B cell (primary cell): ENCODE measurements around the gene SLC16A10. TPM values are rescaled to one million over a fixed set of nuclear protein-coding genes. Genes with fewer than 3 reads are reported as not detected.
"Not testable (repeated sequence)": the region's sequence is repeated elsewhere in the genome, so short reads cannot be mapped to it uniquely, and the experiment has no call there.

Experiments
- ATAC-seq: fragments of 200-7000 bp; cut with Tn5 transposase; one replicate; pipeline ENCODE4 v1.10.0; 2021; ENCODE audit warnings: low read depth, mild to moderate bottlenecking, moderate number of reproducible peaks, moderate library complexity
- CTCF ChIA-PET: fragments of 350-600 bp; sonication (Branson Sonifier 250); formaldehyde crosslinking; loops from one replicate; lab custom pipeline; 2021; ENCODE audit warnings: antibody characterized with exemption, inconsistent platforms; lab: Charles Lee
- POLR2A ChIA-PET: fragments of 350-600 bp; sonication (Branson Sonifier 250); formaldehyde crosslinking; loops from one replicate; lab custom pipeline; 2021; ENCODE audit warnings: antibody characterized with exemption; lab: Charles Lee
- DNase-seq: peaks from one replicate; pipeline ENCODE4 v3.0.0; 2013
- H2AFZ ChIP-seq: 2 replicates; pipeline ENCODE4 v1.6.1; 2012; ENCODE audit warnings: mild to moderate bottlenecking, low read depth, low read length; ENCODE audit not compliant: insufficient read depth, poor library complexity, severe bottlenecking
- H3K27ac ChIP-seq, 2 donors: 1 replicate in 1 of 2; 2 replicates in 1 of 2; pipeline ENCODE4 v1.5.1; 2012 to 2013; ENCODE audit warnings: low read length in 2 of 2, mild to moderate bottlenecking in 2 of 2, moderate library complexity in 1 of 2
- H3K27me3 ChIP-seq, 4 experiments: fragments of 200-600 bp in 1 of 4; sonication (generic) in 1 of 4; replicated peaks in 1 of 4; 1 replicate in 2 of 4; 2 replicates in 2 of 4; pipeline versions ENCODE4 v1.6.1 to v1.7.0; 2013 to 2016; ENCODE audit warnings: low read length in 3 of 4, mild to moderate bottlenecking in 2 of 4, mixed read lengths in 1 of 4, moderate library complexity in 1 of 4; ENCODE audit not compliant: insufficient read depth in 4 of 4, control insufficient read depth in 3 of 4; ENCODE audit errors: control extremely low read depth in 1 of 4
- H3K36me3 ChIP-seq, 2 experiments: replicated peaks in 1 of 2; 1 replicate in 1 of 2; 2 replicates in 1 of 2; pipeline versions ENCODE4 v1.6.1 to v1.7.1; 2013; ENCODE audit warnings: low read length in 1 of 2; ENCODE audit not compliant: insufficient read depth in 2 of 2, control insufficient read depth in 1 of 2; ENCODE audit errors: control extremely low read depth in 1 of 2, extremely low read depth in 1 of 2
- H3K4me1 ChIP-seq, 2 donors: fragments of 200-600 bp in 1 of 2; sonication (generic) in 1 of 2; 1 replicate in 1 of 2; 2 replicates in 1 of 2; pipeline versions ENCODE4 v1.5.1 to v1.6.1; 2013 to 2017; ENCODE audit warnings: low read length in 2 of 2; ENCODE audit not compliant: control insufficient read depth in 2 of 2, insufficient read depth in 2 of 2
- H3K4me2 ChIP-seq: replicated peaks from 2 replicates; pipeline ENCODE3; 2012; ENCODE audit warnings: mild to moderate bottlenecking, low read depth, low read length; ENCODE audit not compliant: poor library complexity, severe bottlenecking
- H3K4me3 ChIP-seq, 5 experiments: fragments of 200-600 bp in 1 of 5; sonication (generic) in 1 of 5; 1 replicate in 3 of 5; 2 replicates in 2 of 5; pipeline versions ENCODE4 v1.5.1 to v1.7.0; 2011 to 2016; ENCODE audit warnings: low read length in 4 of 5, mild to moderate bottlenecking in 4 of 5, low read depth in 2 of 5, control low read depth in 1 of 5, moderate library complexity in 1 of 5; ENCODE audit not compliant: insufficient read depth in 1 of 5; ENCODE audit errors: control extremely low read depth in 1 of 5, extremely low read depth in 1 of 5
- H3K79me2 ChIP-seq: fragments of 200-600 bp; sonication (generic); one replicate; pipeline ENCODE4 v1.6.0; 2016; ENCODE audit warnings: low read length; ENCODE audit not compliant: control insufficient read depth, insufficient read depth
- H3K9ac ChIP-seq: fragments of 200-600 bp; sonication (generic); 2 replicates; pipeline ENCODE4 v1.6.1; 2017; ENCODE audit warnings: mild to moderate bottlenecking, low read length, moderate library complexity
- H3K9me3 ChIP-seq, 3 donors: one replicate each; pipeline versions ENCODE4 v1.6.1 to v1.7.1; 2013; ENCODE audit warnings: low read length in 2 of 3; ENCODE audit not compliant: control insufficient read depth in 2 of 3, insufficient read depth in 1 of 3; ENCODE audit errors: control extremely low read depth in 1 of 3
- H4K20me1 ChIP-seq: 2 replicates; pipeline ENCODE4 v1.6.0; 2012; ENCODE audit warnings: mild to moderate bottlenecking, low read length; ENCODE audit not compliant: insufficient read depth, control insufficient read depth, poor library complexity, severe bottlenecking
- H3K27ac Mint-ChIP-seq: one replicate; pipeline ENCODE4 v1.8.0; 2021; ENCODE audit warnings: mixed read lengths
- H3K27me3 Mint-ChIP-seq: one replicate; pipeline ENCODE4 v1.8.0; 2021; ENCODE audit warnings: mixed read lengths
- H3K4me1 Mint-ChIP-seq: one replicate; pipeline ENCODE4 v1.8.0; 2021; ENCODE audit warnings: mixed read lengths
- H3K4me3 Mint-ChIP-seq: one replicate; pipeline ENCODE4 v1.8.0; 2021; ENCODE audit warnings: mixed read lengths
- H3K9me3 Mint-ChIP-seq: one replicate; pipeline ENCODE4 v1.8.0; 2022; ENCODE audit warnings: mixed read lengths; ENCODE audit not compliant: insufficient read depth
- EZH2 ChIP-seq: IDR thresholded peaks from 2 replicates; pipeline ENCODE4 v1.6.1; 2012; ENCODE audit warnings: borderline replicate concordance, low read depth, mild to moderate bottlenecking, moderate library complexity, low read length; ENCODE audit not compliant: insufficient read depth, poor library complexity, severe bottlenecking
- WGBS: methylation state at CpG from one replicate; pipeline ENCODE4 v1.1.5; 2013; ENCODE audit warnings: missing lambda C conversion rate; ENCODE audit not compliant: insufficient coverage; 5-methylcytosine and 5-hydroxymethylcytosine counted together
- intact Hi-C: fragments of 100-400 bp; cut with micrococcal nuclease; formaldehyde crosslinking; loops from one replicate; pipeline ENCODE4 v1.10.0; 2022
- polyA plus RNA-seq: library from polyadenylated mRNA; depleted of rRNA; stranded (reverse); fragments of >200 nt; gene quantifications from 2 replicates; pipeline ENCODE4 v1.2.3, GENCODE V29; 2012
- total RNA-seq, 2 donors: library from RNA; stranded (reverse); fragments of 120-200 nt in 1 of 2; gene quantifications; 1 replicate in 1 of 2; 2 replicates in 1 of 2; pipeline versions ENCODE4 v1.2.3 to v1.2.4, GENCODE V29; 2013 to 2022
- TF ChIP-seq, protein P1 (sequence below): fragments of 200-600 bp; IDR thresholded peaks from one replicate; pipeline ENCODE4 v1.8.0; 2022; ENCODE audit warnings: antibody characterized with exemption, mild to moderate bottlenecking

SLC16A10 gene
- total and polyA plus RNA-seq, 2 donors (not counting 1 experiment from before 2014, with no cell fraction given) = 0.06 to 0.71 TPM

DNA sequence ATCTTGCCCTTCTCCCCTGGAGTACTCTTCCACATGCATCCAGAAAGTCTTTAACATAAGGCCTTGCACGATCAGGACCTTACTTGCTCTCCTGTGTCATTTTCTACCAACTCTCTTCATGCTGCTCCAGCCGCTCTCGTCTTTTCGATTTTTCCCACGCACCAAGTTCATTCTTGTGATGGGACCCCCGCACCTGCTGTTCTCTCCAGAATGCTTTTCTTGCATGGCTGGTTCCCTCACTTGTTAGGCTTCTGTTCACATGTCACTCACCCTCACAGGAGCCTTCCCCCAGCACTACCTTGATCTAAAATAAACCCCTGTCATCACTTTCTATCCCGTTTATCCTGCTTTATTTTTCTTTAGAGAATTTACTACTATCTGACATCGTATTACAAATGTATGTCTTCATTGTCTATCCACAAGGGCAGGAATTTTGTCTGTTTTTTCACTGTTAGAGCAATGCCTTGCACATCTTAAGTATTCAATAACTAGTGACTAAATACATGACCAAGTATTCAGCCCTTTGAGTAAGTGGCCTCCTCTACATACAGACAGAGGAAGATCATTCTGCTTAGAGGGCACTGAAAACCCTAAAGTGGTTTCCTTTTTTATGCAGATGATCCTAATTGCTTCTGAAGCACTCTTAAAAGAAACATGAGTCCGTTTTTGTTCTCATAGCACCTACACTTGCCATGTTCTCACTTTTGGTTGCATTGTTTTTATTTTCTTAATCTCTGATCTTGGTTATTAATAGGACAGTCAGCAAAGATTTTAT, 166.9 kb downstream of the SLC16A10 start:
- no peak for TF ChIP-seq EZH2
- TF ChIP-seq, protein P1, sequence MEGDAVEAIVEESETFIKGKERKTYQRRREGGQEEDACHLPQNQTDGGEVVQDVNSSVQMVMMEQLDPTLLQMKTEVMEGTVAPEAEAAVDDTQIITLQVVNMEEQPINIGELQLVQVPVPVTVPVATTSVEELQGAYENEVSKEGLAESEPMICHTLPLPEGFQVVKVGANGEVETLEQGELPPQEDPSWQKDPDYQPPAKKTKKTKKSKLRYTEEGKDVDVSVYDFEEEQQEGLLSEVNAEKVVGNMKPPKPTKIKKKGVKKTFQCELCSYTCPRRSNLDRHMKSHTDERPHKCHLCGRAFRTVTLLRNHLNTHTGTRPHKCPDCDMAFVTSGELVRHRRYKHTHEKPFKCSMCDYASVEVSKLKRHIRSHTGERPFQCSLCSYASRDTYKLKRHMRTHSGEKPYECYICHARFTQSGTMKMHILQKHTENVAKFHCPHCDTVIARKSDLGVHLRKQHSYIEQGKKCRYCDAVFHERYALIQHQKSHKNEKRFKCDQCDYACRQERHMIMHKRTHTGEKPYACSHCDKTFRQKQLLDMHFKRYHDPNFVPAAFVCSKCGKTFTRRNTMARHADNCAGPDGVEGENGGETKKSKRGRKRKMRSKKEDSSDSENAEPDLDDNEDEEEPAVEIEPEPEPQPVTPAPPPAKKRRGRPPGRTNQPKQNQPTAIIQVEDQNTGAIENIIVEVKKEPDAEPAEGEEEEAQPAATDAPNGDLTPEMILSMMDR = no peak
- ATAC-seq (no peak), DNase-seq (no peak)
- ChIA-PET POLR2A (no interaction called here), CTCF (no interaction called here)
- Histone ChIP-seq H3K27me3 (no peaks in the 10 kb centered on the region), H4K20me1 (no peaks in the 10 kb centered on the region), H3K4me1 (peaks cover 0 to 5% of the 10 kb centered on the region in 2 donors), H3K4me2 (no peak overlapping the region), H3K4me3 (no peak overlapping the region), H3K79me2 (no peaks in the 10 kb centered on the region), H3K27ac (no peak overlapping the region), H3K9ac (no peak overlapping the region), H3K36me3 (no peaks in the 10 kb centered on the region), H2AFZ (no peak overlapping the region), H3K9me3 (no peaks in the 10 kb centered on the region)
- H3K27ac Mint-ChIP-seq = no peak overlapping the region
- peaks cover 10% of the 10 kb centered on the region for H3K27me3 Mint-ChIP-seq
- intact Hi-C loops = no loop called here
- no peaks in the 10 kb centered on the region for H3K9me3 Mint-ChIP-seq
- peaks cover 7% of the 10 kb centered on the region for H3K4me1 Mint-ChIP-seq
- WGBS = 88% methylated on average over 6 of the region's 9 CpGs
- H3K4me3 Mint-ChIP-seq = no peak overlapping the region

DNA sequence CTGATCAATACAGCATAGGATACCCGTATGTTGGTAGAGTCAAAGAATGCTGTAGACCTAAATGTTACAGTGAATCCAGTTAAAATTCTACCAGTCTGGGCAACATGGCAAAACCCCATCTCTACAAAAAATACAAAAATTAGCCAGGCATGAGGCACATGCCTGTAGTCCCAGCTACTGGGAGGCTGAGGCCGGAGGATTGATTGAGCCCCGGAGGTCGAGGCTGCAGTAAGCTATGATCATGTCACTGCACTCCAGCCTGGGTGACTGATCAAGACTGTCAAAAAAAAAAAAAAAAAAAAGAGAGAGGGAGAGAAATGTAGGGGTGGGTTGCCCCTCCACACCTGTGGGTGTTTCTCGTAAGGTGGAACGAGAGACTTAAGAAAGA, 167.5 kb downstream of the SLC16A10 start:
- intact Hi-C loops = no loop called here
- Histone ChIP-seq H3K79me2 (peaks cover 4% of the 10 kb centered on the region), H3K36me3 (no peaks in the 10 kb centered on the region), H3K4me3 (no peak overlapping the region), H3K9ac (no peak overlapping the region), H3K9me3 (no peaks in the 10 kb centered on the region), H3K4me2 (no peak overlapping the region), H3K4me1 (peaks cover 1 to 10% of the 10 kb centered on the region in 2 donors), H2AFZ (no peak overlapping the region), H3K27ac (no peak overlapping the region), H4K20me1 (no peaks in the 10 kb centered on the region), H3K27me3 (no peaks in the 10 kb centered on the region)
- ChIA-PET POLR2A (no interaction called here), CTCF (no interaction called here)
- 100% methylated on average over 3 of the region's 6 CpGs for WGBS
- no peak for DNase-seq
- Mint-ChIP-seq H3K9me3 (no peaks in the 10 kb centered on the region), H3K4me1 (peaks cover 7% of the 10 kb centered on the region), H3K4me3 (no peak overlapping the region), H3K27me3 (peaks cover 7% of the 10 kb centered on the region), H3K27ac (no peak overlapping the region)
- no peak for TF ChIP-seq EZH2
- TF ChIP-seq, protein P1 = no peak
- no peak for ATAC-seq

DNA sequence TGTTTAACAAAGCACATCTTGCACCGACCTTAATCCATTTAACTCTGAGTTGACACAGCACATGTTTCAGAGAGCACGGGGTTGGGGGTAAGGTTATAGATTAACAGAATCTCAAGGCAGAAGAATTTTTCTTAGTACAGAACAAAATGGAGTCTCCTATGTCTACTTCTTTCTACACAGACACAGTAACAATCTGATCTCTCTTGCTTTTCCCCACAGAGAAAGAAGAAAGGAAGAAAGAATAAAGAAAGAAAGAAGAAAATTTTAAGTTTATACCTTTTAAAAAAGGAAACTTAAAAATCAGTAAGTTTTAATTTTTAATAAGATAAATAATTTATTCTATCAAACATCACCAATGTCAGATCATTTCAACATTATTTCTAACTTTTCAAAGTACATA, 168.5 kb downstream of the SLC16A10 start:
- CTCF ChIA-PET, POLR2A ChIA-PET: not testable (repeated sequence)

More for the DNA sequence above, 168.5 kb downstream of the SLC16A10 start:
- H3K4me3 Mint-ChIP-seq, H3K27ac Mint-ChIP-seq, H3K27ac ChIP-seq, H3K27me3 Mint-ChIP-seq, H3K9me3 ChIP-seq, intact Hi-C loops, ATAC-seq, H2AFZ ChIP-seq, DNase-seq, H3K27me3 ChIP-seq, H3K4me3 ChIP-seq, H3K36me3 ChIP-seq, H3K9ac ChIP-seq, H3K9me3 Mint-ChIP-seq, H4K20me1 ChIP-seq, H3K4me2 ChIP-seq: not testable (repeated sequence)
- Histone ChIP-seq H3K79me2 (peaks cover 15% of the 10 kb centered on the region), H3K4me1 (peaks cover 12 to 20% of the 10 kb centered on the region in 2 donors)
- peaks cover 15% of the 10 kb centered on the region for H3K4me1 Mint-ChIP-seq
- no CpG with 5 or more reads among the region's 2 CpGs for WGBS
